Right atrium auricular region (tissue), 2 donors: ENCODE results near the gene EFHC2. TPM values are rescaled to one million over a fixed set of nuclear protein-coding genes. Genes with fewer than 3 reads are reported as not detected.

Experiments used
- DNase-seq: peaks from one replicate; pipeline ENCODE4 v3.0.0-alpha.2; 2019; ENCODE audit warnings: low spot score
- H3K27ac ChIP-seq, 2 donors: fragments of 200-600 bp; sonication (generic); 1 replicate in 1 of 2; 2 replicates in 1 of 2; pipeline ENCODE4 v1.5.1; 2016 to 2019
- H3K27me3 ChIP-seq, 2 donors: fragments of 200-600 bp; sonication (generic); one replicate each; pipeline versions ENCODE4 v1.5.1 to v1.6.0; 2017 to 2019
- H3K36me3 ChIP-seq: fragments of 200-600 bp; sonication (generic); one replicate; pipeline ENCODE4 v1.5.1; 2016
- H3K4me1 ChIP-seq, 2 donors: fragments of 200-600 bp; sonication (generic); one replicate each; pipeline versions ENCODE4 v1.5.1 to v1.6.0; 2017 to 2019
- H3K4me3 ChIP-seq, 2 donors: fragments of 200-600 bp; sonication (generic); 1 replicate in 1 of 2; 2 replicates in 1 of 2; pipeline ENCODE4 v1.5.1; 2017 to 2019; ENCODE audit warnings: mild to moderate bottlenecking in 1 of 2, moderate library complexity in 1 of 2
- H3K9me3 ChIP-seq, 2 donors: fragments of 200-600 bp; sonication (generic); one replicate each; pipeline ENCODE4 v1.5.1; 2019
- total RNA-seq, 2 donors: library from RNA; depleted of rRNA; stranded (reverse); fragments of >200 nt; gene quantifications; one replicate each; pipeline ENCODE4 v1.1.0, GENCODE V29; 2016
- TF ChIP-seq, protein P1 (sequence below), 2 donors: fragments of 200-600 bp; sonication (generic); IDR thresholded peaks; one replicate each; pipeline ENCODE4 v1.5.1; 2019; ENCODE audit warnings: antibody characterized with exemption in 2 of 2

EFHC2 gene
- total RNA-seq, 2 donors from 2014 or later = 4.5 to 5.4 TPM

GRCh38 chrX:44349561-44349960 lies 6.1 kb upstream of the EFHC2 start:
- Histone ChIP-seq H3K27ac (no peak overlapping the region), H3K4me1 (no peaks in the 10 kb centered on the region), H3K4me3 (no peak overlapping the region), H3K27me3 (no peaks in the 10 kb centered on the region), H3K36me3 (no peaks in the 10 kb centered on the region), H3K9me3 (no peaks in the 10 kb centered on the region)
- TF ChIP-seq, protein P1, sequence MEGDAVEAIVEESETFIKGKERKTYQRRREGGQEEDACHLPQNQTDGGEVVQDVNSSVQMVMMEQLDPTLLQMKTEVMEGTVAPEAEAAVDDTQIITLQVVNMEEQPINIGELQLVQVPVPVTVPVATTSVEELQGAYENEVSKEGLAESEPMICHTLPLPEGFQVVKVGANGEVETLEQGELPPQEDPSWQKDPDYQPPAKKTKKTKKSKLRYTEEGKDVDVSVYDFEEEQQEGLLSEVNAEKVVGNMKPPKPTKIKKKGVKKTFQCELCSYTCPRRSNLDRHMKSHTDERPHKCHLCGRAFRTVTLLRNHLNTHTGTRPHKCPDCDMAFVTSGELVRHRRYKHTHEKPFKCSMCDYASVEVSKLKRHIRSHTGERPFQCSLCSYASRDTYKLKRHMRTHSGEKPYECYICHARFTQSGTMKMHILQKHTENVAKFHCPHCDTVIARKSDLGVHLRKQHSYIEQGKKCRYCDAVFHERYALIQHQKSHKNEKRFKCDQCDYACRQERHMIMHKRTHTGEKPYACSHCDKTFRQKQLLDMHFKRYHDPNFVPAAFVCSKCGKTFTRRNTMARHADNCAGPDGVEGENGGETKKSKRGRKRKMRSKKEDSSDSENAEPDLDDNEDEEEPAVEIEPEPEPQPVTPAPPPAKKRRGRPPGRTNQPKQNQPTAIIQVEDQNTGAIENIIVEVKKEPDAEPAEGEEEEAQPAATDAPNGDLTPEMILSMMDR (IDR thresholded peaks at IDR 0.05) = no peak
- no peak for DNase-seq

DNA sequence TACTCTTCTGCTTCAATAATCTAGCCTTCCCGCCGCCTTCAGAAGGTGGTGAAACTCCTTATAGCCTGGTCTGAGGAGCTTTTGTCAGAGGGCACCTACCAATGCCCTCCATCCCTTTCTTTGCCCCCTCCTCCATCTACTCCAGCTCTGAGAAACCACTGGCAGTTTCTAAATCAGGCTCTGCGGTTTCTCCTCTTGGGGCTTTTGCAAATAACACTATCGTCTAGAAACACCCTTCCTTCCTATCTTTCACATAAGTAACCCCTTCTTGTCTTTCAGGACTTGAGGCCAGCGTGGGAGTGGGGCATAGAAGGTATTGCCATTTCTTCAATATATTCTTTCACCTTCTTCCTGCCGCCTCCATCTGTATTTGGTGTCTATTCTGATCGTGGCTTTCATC lies 1.2 kb upstream of the EFHC2 start:
- no peak for DNase-seq
- Histone ChIP-seq H3K9me3 (no peaks in the 10 kb centered on the region), H3K27me3 (no peaks in the 10 kb centered on the region), H3K27ac (no peak overlapping the region), H3K4me1 (no peaks in the 10 kb centered on the region), H3K36me3 (no peaks in the 10 kb centered on the region), H3K4me3 (no peak overlapping the region)
- TF ChIP-seq, protein P1 (IDR thresholded peaks at IDR 0.05) = no peak

- Histone ChIP-seq H3K27ac (peak overlapping the region in 1 of 2 donors; percentile 1), H3K27me3 (no peaks in the 10 kb centered on the region), H3K9me3 (no peaks in the 10 kb centered on the region), H3K4me3 (peak overlapping the region in 1 of 2 donors; percentile 53), H3K4me1 (no peaks in the 10 kb centered on the region), H3K36me3 (no peaks in the 10 kb centered on the region)
- no peak for DNase-seq
- TF ChIP-seq, protein P1 (IDR thresholded peaks at IDR 0.05) = no peak
These were observed 722 bp upstream of the EFHC2 start for GRCh38 chrX:44344194-44344593.

DNA sequence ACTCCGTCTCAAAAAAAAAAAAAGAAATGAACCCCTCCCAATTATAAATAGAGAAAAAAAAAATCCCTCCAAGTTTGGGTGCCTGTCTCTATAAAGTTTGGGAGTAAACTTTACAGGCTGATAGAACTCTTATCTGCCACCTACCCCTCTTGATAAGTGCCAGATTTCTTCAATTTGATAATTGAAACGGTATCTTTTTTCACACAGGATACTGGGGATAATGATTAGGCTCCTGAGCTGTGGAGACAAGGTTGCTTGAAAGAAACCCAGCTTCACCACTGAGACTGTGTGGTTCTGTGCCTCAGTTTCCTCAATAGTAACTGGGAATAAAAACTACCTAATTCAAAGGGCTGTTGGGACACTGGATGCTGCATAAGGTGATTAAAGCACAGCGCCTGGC lies 606 bp downstream of the EFHC2 start:
- peak overlapping the region; percentile 32 to 53 for H3K4me3 ChIP-seq
- TF ChIP-seq, protein P1 (IDR thresholded peaks at IDR 0.05) = no peak

GRCh38 chrX:44338361-44338760 lies 5.1 kb downstream of the EFHC2 start:
- H3K4me3 ChIP-seq = no peak overlapping the region
- no peaks in the 10 kb centered on the region for H3K27me3 ChIP-seq
- no peak overlapping the region for H3K27ac ChIP-seq
- no peaks in the 10 kb centered on the region for H3K9me3 ChIP-seq
- no peaks in the 10 kb centered on the region for H3K4me1 ChIP-seq
- no peak for DNase-seq
- no peaks in the 10 kb centered on the region for H3K36me3 ChIP-seq
- TF ChIP-seq, protein P1 (IDR thresholded peaks at IDR 0.05) = no peak

More for the DNA sequence above, 606 bp downstream of the EFHC2 start:
- Histone ChIP-seq H3K36me3 (no peaks in the 10 kb centered on the region), H3K27me3 (no peaks in the 10 kb centered on the region), H3K27ac (peak overlapping the region in 1 of 2 donors; percentile 11), H3K4me1 (no peaks in the 10 kb centered on the region), H3K9me3 (no peaks in the 10 kb centered on the region)
- DNase-seq = no peak

GRCh38 chrX:44332437-44332836 lies 11.0 kb downstream of the EFHC2 start:
- TF ChIP-seq, protein P1 (IDR thresholded peaks at IDR 0.05) = no peak

More at GRCh38 chrX:44332437-44332836, 11.0 kb downstream of the EFHC2 start:
- Histone ChIP-seq H3K4me1 (no peaks in the 10 kb centered on the region), H3K36me3 (no peaks in the 10 kb centered on the region), H3K27ac (no peak overlapping the region), H3K4me3 (no peak overlapping the region), H3K9me3 (no peaks in the 10 kb centered on the region), H3K27me3 (no peaks in the 10 kb centered on the region)
- DNase-seq = no peak
